ENCODE measurements around the gene HSPA1L. TPM values are rescaled to one million over a fixed set of nuclear protein-coding genes. Genes with fewer than 3 reads are reported as not detected.

HSPA1L gene
- total RNA-seq, 1 experiment from 2014 or later = 0.12 TPM

DNA sequence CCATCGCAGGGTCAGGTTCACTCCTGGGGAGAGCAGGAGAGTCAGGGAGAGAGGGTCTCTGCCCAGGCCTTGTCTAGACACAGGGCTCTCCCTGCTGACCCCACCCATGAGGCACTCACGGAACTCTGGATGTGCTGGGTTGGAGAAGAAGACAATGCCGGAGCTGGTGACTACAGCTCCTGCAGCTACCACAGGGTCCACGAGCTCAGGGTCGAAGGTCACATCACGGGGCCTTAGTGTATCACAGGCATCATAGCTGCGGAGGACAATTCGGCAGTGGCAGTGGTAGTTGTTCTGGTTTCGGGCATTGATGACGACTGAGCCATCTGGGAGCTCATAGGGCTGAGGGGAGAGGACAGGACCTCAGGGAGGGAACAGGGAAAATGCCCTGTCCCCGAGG lies 44.8 kb upstream of the HSPA1L start:
- POLR2A ChIA-PET = interaction anchor here (0.7 kb wide), 1 partner anchor 23 kb away, joined by 3 read pairs; no protein-coding TSS in a partner anchor
- intact Hi-C loops (cut with micrococcal nuclease) = no loop called here
- H3K27ac ChIP-seq (ENCODE audit: low read depth, low read length) = no peak overlapping the region

More for the DNA sequence above, 44.8 kb upstream of the HSPA1L start:
- no peak overlapping the region for H3K9ac ChIP-seq (ENCODE audit: low read length)
- H3K9me3 ChIP-seq (ENCODE audit: control insufficient read depth in 1 of 2, insufficient read depth in 1 of 2, low read depth in 1 of 2, low read length in 2 of 2) = no peaks in the 10 kb centered on the region
- no peaks in the 10 kb centered on the region for H3K27me3 ChIP-seq (ENCODE audit: insufficient read depth, low read length)
- ChIA-PET RAD21 (ENCODE audit: low non-redundant PET in 1 of 2, low total read pairs in 2 of 2, uncharacterized antibody in 2 of 2, unreplicated experiment in 2 of 2) (no interaction called here), CTCF (no interaction called here)
- no peaks in the 10 kb centered on the region for H3K36me3 ChIP-seq (ENCODE audit: control insufficient read depth in 1 of 2, insufficient read depth in 2 of 2, low read length in 2 of 2)
- DNase-seq (ENCODE audit: low read depth, low spot score) (no peak), ATAC-seq (no peak)
- TF ChIP-seq YY1 (IDR thresholded peaks at IDR 0.05; ENCODE audit: extremely low read depth, insufficient replicate concordance, low read depth, low read length) (no peak), EZH2 (IDR thresholded peaks at IDR 0.05) (no peak), POLR2AphosphoS5 (IDR thresholded peaks at IDR 0.05; ENCODE audit: low read depth, low read length) (no peak), TCF7L2 (IDR thresholded peaks at IDR 0.05; ENCODE audit: borderline replicate concordance, extremely low read depth, insufficient read depth, insufficient read length) (no peak), ELF1 (IDR thresholded peaks at IDR 0.05; ENCODE audit: borderline replicate concordance, low read depth) (no peak), FOSL1 (IDR thresholded peaks at IDR 0.05; ENCODE audit: low read depth) (no peak), CEBPB (IDR thresholded peaks at IDR 0.05; ENCODE audit: low read depth) (no peak), POLR2A (IDR thresholded peaks at IDR 0.05; ENCODE audit: borderline replicate concordance, extremely low read depth, insufficient read depth, insufficient read length) (no peak), EZH2phosphoT487 (IDR thresholded peaks at IDR 0.05; ENCODE audit: borderline replicate concordance) (no peak)
- TF ChIP-seq, protein P1, sequence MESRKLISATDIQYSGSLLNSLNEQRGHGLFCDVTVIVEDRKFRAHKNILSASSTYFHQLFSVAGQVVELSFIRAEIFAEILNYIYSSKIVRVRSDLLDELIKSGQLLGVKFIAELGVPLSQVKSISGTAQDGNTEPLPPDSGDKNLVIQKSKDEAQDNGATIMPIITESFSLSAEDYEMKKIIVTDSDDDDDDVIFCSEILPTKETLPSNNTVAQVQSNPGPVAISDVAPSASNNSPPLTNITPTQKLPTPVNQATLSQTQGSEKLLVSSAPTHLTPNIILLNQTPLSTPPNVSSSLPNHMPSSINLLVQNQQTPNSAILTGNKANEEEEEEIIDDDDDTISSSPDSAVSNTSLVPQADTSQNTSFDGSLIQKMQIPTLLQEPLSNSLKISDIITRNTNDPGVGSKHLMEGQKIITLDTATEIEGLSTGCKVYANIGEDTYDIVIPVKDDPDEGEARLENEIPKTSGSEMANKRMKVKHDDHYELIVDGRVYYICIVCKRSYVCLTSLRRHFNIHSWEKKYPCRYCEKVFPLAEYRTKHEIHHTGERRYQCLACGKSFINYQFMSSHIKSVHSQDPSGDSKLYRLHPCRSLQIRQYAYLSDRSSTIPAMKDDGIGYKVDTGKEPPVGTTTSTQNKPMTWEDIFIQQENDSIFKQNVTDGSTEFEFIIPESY (IDR thresholded peaks at IDR 0.05; ENCODE audit: extremely low read depth, insufficient replicate concordance, low read length) = no peak
- TF ChIP-seq, protein P2, sequence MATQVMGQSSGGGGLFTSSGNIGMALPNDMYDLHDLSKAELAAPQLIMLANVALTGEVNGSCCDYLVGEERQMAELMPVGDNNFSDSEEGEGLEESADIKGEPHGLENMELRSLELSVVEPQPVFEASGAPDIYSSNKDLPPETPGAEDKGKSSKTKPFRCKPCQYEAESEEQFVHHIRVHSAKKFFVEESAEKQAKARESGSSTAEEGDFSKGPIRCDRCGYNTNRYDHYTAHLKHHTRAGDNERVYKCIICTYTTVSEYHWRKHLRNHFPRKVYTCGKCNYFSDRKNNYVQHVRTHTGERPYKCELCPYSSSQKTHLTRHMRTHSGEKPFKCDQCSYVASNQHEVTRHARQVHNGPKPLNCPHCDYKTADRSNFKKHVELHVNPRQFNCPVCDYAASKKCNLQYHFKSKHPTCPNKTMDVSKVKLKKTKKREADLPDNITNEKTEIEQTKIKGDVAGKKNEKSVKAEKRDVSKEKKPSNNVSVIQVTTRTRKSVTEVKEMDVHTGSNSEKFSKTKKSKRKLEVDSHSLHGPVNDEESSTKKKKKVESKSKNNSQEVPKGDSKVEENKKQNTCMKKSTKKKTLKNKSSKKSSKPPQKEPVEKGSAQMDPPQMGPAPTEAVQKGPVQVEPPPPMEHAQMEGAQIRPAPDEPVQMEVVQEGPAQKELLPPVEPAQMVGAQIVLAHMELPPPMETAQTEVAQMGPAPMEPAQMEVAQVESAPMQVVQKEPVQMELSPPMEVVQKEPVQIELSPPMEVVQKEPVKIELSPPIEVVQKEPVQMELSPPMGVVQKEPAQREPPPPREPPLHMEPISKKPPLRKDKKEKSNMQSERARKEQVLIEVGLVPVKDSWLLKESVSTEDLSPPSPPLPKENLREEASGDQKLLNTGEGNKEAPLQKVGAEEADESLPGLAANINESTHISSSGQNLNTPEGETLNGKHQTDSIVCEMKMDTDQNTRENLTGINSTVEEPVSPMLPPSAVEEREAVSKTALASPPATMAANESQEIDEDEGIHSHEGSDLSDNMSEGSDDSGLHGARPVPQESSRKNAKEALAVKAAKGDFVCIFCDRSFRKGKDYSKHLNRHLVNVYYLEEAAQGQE (IDR thresholded peaks at IDR 0.05; ENCODE audit: low read depth) = no peak
- TF ChIP-seq, protein P3, sequence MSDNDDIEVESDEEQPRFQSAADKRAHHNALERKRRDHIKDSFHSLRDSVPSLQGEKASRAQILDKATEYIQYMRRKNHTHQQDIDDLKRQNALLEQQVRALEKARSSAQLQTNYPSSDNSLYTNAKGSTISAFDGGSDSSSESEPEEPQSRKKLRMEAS (IDR thresholded peaks at IDR 0.05) = no peak
- no peak overlapping the region for H2AFZ ChIP-seq (ENCODE audit: low read depth, low read length, poor library complexity, severe bottlenecking)
- H3K79me2 ChIP-seq (ENCODE audit: insufficient read depth, low read length) = no peaks in the 10 kb centered on the region
- H4K20me1 ChIP-seq (ENCODE audit: insufficient read depth) = no peaks in the 10 kb centered on the region
- no peaks in the 10 kb centered on the region for H3K9me2 ChIP-seq (ENCODE audit: insufficient read depth)
- H3K4me2 ChIP-seq (ENCODE audit: low read length) = no peak overlapping the region
- H3K4me3 ChIP-seq (replicated peaks in 1 of 2; ENCODE audit: low read depth in 1 of 2, low read length in 2 of 2) = no peak overlapping the region
- peaks cover 0 to 26% of the 10 kb centered on the region in 2 experiments; a peak in 2 of 4 replicates for H3K4me1 ChIP-seq (ENCODE audit: control insufficient read depth in 1 of 2, insufficient read depth in 2 of 2, low read length in 2 of 2)
- BruUV-seq (replicated peaks) = no TSS peak
